IPS-11a (cell line): ENCODE data around the gene UST.
A peak's percentile ranks its signal among the peaks of the same experiment; 100 is the strongest.
"Not testable (repeated sequence)": the region's sequence is repeated elsewhere in the genome, so short reads cannot be mapped to it uniquely, and the experiment has no call there.

Experiments
- H3K4me3 ChIP-seq: one replicate; pipeline ENCODE4 v1.5.1; 2013; ENCODE audit warnings: low read depth, low read length, control low read depth

UST gene

DNA sequence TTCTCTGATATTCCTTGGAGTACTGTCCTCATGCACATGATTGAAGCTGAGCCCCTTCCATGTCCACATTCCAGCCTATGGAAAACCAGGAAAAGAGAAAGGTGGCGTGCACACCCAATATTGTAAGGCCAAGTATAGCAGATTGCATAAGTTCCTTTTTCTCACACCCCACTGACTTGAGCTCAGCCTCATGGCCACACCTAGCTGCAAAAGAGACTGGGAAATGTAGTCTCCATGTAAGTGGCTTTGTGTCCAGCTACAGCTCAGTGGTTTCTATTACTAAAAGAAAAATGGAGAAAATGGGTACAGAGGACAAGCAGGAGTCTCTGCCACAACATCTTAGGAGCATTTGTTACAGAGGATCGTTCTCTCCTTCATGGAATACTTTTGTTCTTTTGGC is 10.8 kb upstream of the UST start:
- no peak overlapping the region for H3K4me3 ChIP-seq

DNA sequence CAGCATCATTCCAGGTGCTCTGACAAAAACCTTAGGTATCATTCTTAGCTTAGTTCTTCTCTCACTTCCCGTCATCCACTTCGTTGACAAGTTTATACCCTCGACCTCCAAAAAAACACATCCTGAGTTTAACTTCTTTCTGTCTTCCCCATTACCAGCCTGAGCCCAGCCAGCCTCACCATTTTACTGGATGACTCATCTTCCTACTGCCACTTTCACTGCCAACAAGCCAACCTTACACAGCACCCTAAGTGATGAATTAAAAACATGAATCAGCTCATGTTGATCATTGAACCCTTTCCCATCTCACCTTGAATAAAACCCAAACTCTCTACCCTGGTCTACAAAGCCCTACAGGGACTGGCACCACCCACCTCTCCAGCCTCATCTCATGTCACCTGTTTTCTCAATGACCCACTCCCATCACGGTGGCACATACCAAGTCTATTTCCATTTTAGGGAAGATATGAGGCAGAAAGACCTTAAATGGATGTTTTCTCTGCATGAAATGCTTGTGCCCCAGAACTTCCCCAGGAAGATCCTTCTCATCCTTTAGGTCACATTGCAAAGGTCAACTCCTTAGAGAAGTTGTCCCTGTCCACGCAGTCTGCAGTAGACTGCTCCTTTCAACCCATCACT is 9.9 kb upstream of the UST start:
- H3K4me3 ChIP-seq: no peak overlapping the region

DNA sequence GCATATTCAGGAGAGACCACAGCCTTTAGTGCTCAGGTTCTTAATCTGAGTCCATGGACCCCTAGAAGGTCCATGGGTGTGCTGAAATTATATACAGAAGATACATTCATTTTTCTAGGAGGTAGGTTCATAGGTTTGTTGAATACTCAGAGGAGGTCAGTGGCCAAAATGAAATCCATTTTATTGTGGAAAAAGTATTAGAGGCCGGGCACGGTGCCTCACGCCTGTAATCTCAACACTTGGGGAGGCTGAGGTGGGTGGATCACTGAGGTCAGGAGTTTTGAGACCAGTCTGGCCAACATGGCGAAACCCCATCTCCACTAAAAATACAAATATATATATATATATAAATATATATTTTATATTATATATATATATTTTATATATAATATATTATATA is 9.0 kb upstream of the UST start:
- H3K4me3 ChIP-seq: no peak overlapping the region

DNA sequence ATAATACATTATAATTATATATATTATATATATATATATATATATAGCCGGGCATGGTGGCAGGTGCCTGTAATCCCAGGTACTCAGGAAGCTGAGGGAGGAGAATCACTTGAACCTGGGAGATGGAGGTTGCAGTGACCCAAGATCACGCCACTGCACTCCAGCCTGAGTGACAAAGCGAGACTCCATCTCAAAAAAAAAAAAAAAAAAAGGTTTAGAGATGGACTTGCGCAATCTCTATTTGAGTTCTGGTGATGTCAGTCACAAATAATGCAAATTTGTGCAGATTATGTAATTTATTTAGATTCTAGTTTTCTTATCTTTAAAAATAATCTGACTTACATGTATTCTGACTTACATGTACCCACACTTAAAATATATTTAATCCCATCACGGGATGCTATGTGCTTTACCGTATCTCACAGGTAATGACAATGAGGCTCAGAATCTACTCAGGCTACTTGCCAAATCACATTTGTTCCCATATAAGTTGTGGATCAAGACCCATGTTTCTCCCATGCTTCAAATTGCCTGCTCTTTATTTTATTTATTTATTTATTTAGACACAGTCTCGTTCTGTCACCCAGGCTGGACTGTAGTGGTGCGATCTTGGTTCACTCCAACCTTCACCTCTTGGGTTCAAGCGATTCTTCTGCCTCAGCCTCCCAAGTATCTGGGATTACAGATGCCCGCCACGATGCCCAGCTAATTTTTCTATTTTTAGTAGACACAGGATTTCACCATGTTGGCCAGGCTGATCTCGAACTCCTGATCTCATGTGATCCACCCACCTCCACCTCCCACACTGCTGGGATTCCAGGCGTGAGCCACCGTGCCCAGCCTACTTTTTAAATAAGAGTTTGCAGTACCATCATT is 7.6 kb upstream of the UST start:
- no peak overlapping the region for H3K4me3 ChIP-seq

DNA sequence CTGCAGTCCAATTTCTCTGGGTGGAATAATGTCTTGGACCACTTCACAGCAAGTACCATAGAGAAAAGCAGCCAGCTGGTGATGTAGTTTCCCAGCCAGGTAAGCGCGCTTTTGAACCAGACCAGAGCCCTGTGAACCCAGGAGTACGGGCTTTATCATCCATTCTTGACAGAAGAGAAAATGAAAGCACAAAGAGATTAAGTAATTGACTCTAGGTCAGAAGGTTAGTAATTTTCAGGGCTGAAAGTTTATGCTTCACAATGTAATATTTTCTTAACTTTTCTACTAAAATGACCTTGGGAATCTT is 7.1 kb upstream of the UST start:
- H3K4me3 ChIP-seq: no peak overlapping the region

DNA sequence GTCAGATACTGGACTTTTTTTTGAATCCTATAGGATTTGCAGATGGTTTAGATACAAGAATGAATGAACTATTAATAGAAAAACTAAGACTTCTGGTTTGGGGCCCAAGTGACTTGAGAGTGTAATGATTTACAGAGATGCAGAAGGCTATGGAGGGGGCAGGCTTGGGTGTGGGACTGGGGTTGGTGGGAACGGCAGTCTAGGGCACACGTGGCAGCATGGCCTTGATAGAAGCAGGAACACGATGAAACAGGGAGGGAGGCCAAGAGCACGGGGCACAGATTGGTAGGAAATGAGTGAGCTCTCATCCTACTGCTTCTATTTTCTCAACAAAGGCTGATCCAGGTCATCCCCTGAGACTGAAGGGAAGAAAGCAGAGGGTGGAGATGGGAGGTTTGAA is 3.4 kb upstream of the UST start:
- H3K4me3 ChIP-seq: no peak overlapping the region

DNA sequence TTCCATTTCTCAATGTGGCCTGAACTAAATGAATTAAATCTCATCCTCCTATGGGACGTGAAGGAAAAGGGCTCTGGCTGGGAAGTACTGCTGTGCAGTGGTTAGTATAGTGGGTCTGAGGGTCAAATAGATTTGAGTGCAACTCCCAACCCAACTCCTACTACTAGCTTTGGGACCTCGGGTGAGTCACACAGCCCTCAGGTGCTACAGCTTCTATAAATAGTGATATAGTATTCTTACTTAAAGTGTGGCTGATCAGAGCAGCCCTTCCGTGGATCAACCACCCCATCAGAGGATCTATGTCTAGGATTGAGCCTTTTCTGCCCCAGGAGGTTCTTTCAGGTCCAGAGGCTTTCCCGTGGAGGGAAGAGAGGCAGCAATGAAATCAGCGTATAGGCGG is 904 bp upstream of the UST start:
- H3K4me3 ChIP-seq: peak overlapping the region; percentile 87

DNA sequence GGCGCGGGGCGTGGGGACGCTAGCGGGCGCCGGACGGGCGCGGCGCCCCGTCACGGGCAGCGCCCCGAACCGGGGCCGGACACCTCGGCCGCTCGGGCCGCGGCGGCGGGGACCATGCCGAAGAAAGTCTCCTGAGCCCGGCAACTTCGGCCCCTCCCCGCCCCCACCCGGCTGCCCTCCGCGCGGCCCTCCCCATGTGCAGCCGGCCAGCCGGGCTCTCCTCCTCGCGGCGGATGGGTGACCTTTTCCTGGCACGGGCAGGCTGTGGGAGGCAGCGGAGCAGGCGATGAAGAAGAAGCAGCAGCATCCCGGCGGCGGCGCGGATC is 278 bp downstream of the UST start:
- H3K4me3 ChIP-seq: peak overlapping the region; percentile 87

DNA sequence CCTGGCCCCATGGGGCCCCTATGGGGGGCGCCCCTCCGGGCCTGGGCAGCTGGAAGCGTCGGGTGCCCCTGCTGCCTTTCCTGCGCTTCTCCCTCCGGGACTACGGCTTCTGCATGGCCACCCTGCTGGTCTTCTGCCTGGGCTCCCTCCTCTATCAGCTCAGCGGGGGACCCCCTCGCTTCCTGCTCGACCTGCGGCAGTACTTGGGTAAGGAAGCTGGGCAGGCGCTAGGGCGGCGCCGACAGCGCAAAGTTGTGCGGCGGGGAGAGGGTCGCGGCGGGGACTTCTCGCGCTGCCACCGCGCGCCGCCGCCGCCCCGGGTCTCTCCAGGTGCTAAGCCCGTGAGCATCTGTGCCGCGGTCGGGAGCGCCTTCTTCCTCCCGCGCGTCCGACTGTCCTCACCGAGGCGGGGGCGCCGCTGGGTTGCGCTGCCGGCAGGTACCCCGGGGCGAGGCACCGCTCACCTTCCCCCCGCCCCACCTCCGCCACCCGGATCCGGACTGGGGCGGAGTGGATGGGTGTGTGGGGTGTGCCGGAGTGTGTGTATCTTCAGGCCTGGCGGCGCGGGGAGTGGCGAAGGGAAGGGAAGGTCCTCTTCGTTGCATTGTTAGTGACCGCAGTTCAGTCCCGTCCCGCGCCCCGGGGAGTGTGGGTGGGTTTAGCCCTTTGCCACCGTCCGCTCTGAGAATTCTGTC is 788 bp downstream of the UST start:
- H3K4me3 ChIP-seq: peak overlapping the region; percentile 87

DNA sequence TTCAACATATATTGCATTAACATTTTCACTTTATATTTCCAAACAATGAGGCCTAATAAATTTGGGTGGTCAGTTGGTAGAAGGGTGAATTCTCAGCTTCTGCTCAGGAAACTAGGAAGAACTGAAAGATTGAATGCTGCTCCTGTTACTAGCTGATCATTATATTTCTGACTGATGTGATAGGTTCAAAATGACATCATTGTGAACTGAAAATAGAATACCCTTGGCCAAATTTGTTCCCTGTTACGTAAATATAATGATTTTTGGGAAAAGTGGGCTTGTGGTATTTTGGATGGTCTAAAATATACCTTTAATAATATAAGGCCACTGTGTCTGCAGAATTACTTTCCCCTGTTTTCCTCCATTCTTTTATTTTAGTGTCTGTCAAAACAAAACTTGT is 2.8 kb downstream of the UST start:
- no peak overlapping the region for H3K4me3 ChIP-seq

DNA sequence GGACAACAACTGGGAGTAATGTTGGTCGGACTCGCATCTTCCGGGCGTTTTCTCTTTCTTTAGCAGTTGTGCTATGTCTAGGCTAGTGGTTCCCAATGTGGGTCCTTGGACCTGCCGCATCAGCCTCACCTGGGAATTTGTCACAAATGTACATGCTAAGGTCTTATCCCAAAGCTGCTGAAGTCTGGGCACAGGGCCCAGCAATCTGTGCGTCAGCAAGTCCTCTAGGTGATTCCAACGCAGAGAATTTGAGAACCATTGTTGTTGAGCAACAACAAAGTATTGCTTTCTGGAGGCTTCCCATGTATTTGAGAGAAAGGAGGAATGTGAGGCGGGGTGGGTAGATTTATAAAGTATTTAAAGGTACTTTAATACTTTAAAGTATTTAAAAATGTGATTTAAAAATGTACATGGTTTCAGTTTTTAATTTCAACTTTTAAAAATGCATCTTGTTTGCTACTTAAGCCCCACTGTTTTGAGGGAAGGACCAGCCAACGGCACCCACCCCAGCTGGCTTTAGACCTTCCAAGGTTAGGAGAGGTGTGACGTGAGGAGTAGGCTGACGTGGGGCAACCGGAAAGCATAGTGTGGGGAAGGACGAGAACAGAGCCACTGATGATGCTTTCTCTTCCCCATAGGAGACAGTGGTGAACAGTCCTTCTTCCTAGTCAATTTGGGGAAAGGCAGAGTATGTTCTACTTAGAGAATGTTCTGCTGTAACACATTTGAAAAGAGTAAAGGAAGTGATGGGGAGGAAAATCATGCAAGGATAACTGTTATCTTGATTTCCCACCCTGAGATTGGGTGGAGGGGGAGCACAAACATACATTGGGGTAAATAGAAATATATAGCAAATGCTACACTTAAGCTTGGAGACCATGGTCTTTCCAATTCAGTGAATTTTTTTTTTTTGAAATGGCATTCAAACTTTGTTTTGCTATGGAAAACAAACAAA is 4.3 kb downstream of the UST start:
- H3K4me3 ChIP-seq: no peak overlapping the region

DNA sequence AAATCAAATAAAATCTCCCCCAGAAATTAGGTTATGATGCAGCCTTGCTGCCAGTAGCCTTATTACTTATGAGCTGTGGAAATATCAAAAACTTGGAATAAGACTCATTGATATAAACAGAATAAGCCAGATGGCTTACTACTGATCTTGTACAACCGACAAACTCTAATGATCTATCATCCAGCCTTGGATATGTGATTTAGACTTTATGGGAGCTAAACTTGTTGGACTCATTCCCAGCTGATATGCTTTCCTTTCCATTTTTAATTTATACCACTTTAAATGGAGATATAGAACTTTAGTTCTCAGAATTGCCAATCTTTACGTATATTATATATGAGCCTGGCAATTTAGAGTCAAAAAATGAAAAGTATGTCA is 5.0 kb downstream of the UST start:
- no peak overlapping the region for H3K4me3 ChIP-seq

DNA sequence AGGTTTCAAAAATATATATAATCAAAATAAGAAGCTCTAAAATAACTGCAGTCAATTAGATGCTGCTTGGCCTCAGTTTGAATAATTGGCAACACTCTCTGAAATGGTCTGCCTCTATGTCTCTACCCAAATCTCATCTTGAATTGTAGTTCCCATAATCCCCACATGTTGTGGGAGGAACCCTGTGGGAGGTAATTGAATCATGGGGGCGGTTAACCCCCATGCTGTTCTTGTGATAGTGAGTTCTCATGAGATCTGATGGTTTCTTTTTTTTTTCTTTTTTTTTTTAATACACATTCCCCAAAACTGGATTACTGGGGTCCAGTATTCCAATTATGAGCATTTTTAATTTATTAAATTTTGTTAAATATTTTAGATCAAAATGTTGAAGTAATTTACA is 8.5 kb downstream of the UST start:
- not testable (repeated sequence) for H3K4me3 ChIP-seq

DNA sequence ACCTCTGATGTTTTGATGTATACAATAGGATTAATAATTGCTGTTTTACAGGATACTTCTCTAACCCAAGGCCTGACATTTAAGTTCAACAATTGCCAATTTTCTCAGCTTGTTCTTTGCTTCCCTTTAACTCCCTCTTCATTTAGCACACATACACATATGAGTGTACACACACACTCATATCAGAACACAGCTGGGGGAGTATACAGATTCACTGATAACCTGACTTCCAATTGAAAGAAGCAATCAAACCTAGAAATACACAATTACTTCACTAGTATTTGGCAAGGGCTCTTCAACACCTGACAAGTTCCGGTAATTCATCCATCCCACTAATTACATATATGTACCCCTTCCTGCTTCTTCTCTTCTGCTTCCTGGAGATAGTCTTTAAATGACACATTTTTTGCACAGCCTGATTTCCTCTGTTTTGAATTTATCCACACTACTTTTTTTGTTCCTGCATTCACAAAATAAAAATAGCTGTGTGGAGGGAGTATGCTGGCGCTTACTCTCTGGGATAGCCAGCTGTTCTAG is 11.2 kb downstream of the UST start:
- no peak overlapping the region for H3K4me3 ChIP-seq

DNA sequence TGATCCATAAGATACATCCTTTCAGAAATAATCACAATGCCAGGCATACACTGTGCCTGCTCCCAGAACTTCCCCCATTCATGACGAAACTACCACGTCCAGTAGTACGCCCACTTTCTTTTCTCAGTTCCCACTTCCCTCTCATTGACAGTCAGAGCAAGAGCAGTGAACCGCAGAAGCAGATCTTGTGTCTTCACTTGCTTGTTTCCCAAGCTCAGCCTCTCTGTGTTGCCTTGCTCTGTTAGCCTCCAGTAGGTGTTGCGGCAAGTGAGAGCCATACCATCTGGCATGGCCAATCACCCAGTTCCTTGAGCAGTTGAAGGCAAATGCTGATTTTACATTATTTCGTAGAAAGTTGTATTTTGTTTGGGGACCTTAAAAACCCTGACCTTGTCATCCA is 11.7 kb downstream of the UST start:
- H3K4me3 ChIP-seq: no peak overlapping the region

DNA sequence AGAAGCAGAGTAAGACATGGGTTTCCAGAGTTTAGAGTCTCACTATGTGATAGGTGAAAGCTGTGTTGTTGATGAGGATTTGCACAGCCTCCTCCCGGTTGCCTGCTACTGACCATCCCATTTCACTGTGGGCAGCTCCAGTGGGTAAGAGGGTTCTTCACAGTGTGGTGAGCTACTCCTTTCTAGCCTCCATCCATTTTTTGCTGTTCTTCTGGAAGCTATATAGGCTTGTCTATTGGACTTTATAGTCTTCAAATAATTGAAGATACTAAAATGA is 13.4 kb downstream of the UST start:
- H3K4me3 ChIP-seq: no peak overlapping the region

DNA sequence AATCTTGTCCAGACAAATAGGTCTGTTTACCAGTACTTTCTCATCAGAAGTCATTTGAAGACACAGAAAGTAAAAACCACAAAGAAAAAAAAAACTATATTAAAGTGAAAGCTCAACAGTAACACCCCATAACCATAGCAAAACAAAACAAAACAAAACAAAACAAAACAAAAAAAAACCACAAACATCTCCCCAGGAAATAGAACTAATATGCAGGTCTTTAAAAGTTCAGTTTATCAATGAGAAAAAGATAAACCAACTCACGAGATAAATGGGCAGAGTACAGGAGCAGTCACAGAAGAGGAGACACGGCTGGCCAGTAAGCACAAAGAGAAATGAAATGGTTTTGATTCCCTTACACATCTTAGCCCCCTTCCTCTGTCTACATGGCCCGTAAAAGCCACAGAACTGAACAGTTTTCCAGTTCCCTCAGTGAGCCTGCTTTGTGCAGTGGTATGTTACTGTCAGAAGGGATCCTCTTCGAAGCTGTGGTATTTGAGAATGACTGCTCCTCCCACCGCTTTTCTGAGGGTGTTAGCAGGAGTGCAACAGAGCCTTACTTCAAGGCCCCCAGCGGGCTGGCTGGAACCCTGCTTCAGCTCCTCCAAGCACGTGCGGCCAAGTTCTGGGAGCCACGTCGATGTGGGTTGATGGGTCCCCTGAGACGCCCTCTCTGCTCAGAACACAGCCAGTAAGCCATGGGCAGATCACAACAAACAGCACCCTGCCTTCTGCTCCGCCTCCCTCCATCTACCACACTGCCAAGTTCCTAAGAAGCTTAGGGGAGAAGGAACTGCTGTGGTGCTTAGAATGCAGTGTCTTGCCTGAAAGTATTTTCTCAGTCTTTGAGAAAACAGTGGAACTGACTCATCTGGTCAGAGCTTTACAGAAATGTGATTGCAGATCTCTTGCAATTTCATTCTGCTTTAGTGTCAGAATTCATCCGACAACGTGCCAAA is 14.0 kb downstream of the UST start:
- H3K4me3 ChIP-seq: no peak overlapping the region

DNA sequence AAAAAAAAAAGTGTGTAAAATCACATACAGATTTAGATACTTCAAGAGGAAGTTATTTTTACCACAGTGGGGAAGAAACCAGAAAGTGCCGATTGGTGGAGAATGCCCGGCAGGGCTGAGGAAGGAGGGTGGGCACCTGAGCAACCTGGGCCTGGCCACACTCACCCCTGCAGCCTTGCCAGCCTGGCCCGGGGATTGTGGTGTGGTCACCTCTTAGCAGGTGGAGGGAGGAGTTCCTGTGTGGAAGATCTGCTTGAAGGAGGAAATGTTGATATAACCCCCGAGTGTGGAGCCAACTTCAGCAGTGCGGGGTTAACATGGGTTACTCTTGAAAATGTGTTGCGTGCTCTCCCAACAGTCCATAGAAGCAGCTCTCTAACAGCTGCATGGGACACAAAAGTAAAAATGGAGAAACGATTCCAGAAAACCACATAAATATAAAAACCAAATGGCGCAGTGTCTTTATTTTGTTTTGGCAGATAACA is 14.7 kb downstream of the UST start:
- no peak overlapping the region for H3K4me3 ChIP-seq

DNA sequence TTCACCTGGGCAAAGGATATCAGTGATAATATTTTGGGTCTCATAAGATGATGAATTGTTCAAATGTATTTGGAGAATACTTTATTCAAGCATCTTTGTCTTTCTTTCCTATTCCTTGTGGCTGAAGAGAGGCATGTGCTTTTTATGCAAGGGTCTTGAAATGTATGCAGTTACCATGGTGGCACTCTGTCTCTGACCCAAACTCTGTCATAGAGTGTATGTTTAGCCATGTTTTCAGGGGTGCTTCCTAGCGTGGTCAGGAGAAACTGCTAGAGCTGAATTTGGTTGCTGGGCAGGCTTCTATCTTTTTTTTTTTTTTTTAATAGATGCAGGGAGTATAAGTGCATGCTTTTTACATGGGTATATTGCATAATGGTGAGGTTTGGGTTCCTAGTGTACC is 15.4 kb downstream of the UST start:
- no peak overlapping the region for H3K4me3 ChIP-seq
